GM12801 (cell line): ENCODE results near the gene HDGFL1.

Source experiments
- TF ChIP-seq, protein P1 (sequence below): IDR thresholded peaks from one replicate; pipeline ENCODE4 v1.5.1; 2011; ENCODE audit warnings: control low read depth; ENCODE audit not compliant: insufficient read length; ENCODE audit errors: extremely low read depth

Gene HDGFL1

DNA sequence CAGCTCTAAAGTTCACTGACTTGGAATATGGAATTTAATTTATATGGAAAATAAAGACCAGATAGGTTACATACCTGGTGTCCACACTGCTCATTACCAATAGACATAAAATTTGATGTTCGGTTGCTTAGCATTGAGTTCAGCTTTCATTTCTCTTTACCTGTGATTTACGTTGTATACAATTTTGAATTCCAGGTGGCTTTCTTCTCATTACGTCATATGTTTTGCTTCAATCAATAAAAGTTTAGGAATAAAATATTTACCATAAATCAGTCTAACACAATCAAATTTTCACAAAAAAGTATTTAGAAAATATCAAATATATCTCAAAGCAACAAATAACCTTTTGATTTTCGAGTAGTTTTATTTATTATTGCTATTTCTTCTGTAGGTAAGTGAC, 40.8 kb downstream of the HDGFL1 start:
- TF ChIP-seq, protein P1, sequence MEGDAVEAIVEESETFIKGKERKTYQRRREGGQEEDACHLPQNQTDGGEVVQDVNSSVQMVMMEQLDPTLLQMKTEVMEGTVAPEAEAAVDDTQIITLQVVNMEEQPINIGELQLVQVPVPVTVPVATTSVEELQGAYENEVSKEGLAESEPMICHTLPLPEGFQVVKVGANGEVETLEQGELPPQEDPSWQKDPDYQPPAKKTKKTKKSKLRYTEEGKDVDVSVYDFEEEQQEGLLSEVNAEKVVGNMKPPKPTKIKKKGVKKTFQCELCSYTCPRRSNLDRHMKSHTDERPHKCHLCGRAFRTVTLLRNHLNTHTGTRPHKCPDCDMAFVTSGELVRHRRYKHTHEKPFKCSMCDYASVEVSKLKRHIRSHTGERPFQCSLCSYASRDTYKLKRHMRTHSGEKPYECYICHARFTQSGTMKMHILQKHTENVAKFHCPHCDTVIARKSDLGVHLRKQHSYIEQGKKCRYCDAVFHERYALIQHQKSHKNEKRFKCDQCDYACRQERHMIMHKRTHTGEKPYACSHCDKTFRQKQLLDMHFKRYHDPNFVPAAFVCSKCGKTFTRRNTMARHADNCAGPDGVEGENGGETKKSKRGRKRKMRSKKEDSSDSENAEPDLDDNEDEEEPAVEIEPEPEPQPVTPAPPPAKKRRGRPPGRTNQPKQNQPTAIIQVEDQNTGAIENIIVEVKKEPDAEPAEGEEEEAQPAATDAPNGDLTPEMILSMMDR, result no peak

- TF ChIP-seq, protein P1, result no peak
Measured at GRCh38 chr6:22612236-22612635, 42.9 kb downstream of the HDGFL1 start.

DNA sequence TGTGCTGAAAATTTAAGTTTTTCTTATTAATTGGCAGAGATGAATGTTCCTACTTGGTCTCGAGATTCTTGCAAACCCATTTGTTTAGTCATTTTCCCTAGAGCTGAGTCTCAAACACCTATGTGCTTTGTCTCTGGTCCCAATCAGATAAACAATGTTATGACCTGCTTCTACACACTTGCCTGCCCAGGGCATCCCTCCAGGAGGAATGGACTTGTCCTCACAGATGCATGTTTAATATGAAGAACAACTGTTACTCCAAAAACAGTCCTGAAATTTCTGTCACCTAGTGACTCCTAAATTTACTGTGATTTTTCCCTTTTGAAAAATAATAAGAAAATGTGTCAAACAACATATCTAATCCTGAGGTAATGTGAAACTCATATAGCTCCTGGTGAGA, 43.7 kb downstream of the HDGFL1 start:
- TF ChIP-seq, protein P1, result no peak

DNA sequence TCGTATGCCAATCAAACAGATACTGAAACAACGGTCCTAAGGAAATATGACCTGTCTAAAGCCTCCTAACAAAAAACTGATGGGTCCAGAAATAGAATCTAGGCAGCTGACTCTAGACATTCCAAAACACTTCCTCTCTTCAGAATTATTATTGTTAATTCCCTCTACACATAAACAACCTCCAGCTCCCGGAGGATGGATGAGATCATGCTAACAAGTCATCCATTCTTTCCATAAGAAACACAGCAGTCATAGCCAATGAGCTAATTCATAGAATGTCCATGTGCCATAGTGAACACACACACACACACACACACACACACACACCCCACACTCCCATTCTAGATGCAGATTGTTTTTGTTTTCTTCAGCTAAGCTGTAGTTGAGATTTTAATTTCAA, 44.3 kb downstream of the HDGFL1 start:
- TF ChIP-seq, protein P1, result no peak

DNA sequence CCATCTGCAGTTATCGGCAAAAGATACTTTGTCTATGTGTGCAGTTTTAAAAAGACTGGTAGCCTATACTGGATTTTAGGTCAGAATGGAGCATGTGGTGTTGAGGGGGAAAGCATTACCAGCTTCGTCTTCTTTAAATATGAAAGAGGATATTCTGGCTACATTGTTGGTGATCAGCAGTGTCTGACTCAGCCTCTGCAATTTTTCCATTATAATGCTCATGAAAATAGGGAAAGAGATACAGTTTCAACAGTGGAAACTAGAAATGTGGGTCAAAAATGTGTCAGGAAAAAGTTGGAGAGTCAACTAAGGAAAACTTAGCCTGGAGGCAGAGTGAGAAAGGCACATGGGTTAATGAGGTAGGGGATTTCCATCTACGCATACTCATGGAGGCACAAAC, 45.2 kb downstream of the HDGFL1 start:
- TF ChIP-seq, protein P1, result no peak

GRCh38 chr6:22621028-22621427, 51.7 kb downstream of the HDGFL1 start:
- TF ChIP-seq, protein P1, result no peak
